ENCODE results near the gene DDX51.

Gene DDX51

GRCh38 chr12:132171293-132171967 lies 27.3 kb upstream of the DDX51 start:
- no peak overlapping the region for H3K9ac ChIP-seq (ENCODE audit: low read length)
- no peak overlapping the region for H3K27ac ChIP-seq (ENCODE audit: low read depth, low read length)
- H3K27me3 ChIP-seq (ENCODE audit: control insufficient read depth, insufficient read depth, low read length) = peaks cover 69% of the 10 kb centered on the region
- no peak overlapping the region for H3K4me3 ChIP-seq (ENCODE audit: low read depth, low read length)
- H3K4me1 ChIP-seq (ENCODE audit: control insufficient read depth, insufficient read depth, low read length) = no peaks in the 10 kb centered on the region; the same call in 1 of the 2 replicates
- no peaks in the 10 kb centered on the region for H3K36me3 ChIP-seq (ENCODE audit: control insufficient read depth, insufficient read depth, low read length)
- no peaks in the 10 kb centered on the region for H3K9me3 ChIP-seq (ENCODE audit: control insufficient read depth, insufficient read depth, low read depth, low read length)

GRCh38 chr12:132170637-132171292 lies 26.6 kb upstream of the DDX51 start:
- Histone ChIP-seq H3K4me3 (ENCODE audit: low read depth, low read length) (no peak overlapping the region), H3K4me1 (ENCODE audit: control insufficient read depth, insufficient read depth, low read length) (no peaks in the 10 kb centered on the region; the same call in 1 of the 2 replicates), H3K27me3 (ENCODE audit: control insufficient read depth, insufficient read depth, low read length) (peaks cover 69% of the 10 kb centered on the region), H3K9ac (ENCODE audit: low read length) (no peak overlapping the region), H3K9me3 (ENCODE audit: control insufficient read depth, insufficient read depth, low read depth, low read length) (peaks cover 3% of the 10 kb centered on the region; the same call in 1 of the 2 replicates), H3K36me3 (ENCODE audit: control insufficient read depth, insufficient read depth, low read length) (no peaks in the 10 kb centered on the region), H3K27ac (ENCODE audit: low read depth, low read length) (no peak overlapping the region)

GRCh38 chr12:132170094-132170636 lies 26.0 kb upstream of the DDX51 start:
- Histone ChIP-seq H3K9me3 (ENCODE audit: control insufficient read depth, insufficient read depth, low read depth, low read length) (peaks cover 3% of the 10 kb centered on the region; the same call in 1 of the 2 replicates), H3K4me1 (ENCODE audit: control insufficient read depth, insufficient read depth, low read length) (no peaks in the 10 kb centered on the region; the same call in 1 of the 2 replicates), H3K9ac (ENCODE audit: low read length) (no peak overlapping the region), H3K4me3 (ENCODE audit: low read depth, low read length) (no peak overlapping the region), H3K36me3 (ENCODE audit: control insufficient read depth, insufficient read depth, low read length) (no peaks in the 10 kb centered on the region), H3K27me3 (ENCODE audit: control insufficient read depth, insufficient read depth, low read length) (peaks cover 65% of the 10 kb centered on the region), H3K27ac (ENCODE audit: low read depth, low read length) (no peak overlapping the region)

- Histone ChIP-seq H3K4me3 (ENCODE audit: low read depth, low read length) (no peak overlapping the region), H3K9ac (ENCODE audit: low read length) (no peak overlapping the region), H3K36me3 (ENCODE audit: control insufficient read depth, insufficient read depth, low read length) (no peaks in the 10 kb centered on the region), H3K9me3 (ENCODE audit: control insufficient read depth, insufficient read depth, low read depth, low read length) (peaks cover 3% of the 10 kb centered on the region; the same call in 1 of the 2 replicates), H3K27me3 (ENCODE audit: control insufficient read depth, insufficient read depth, low read length) (peaks cover 59% of the 10 kb centered on the region), H3K4me1 (ENCODE audit: control insufficient read depth, insufficient read depth, low read length) (no peaks in the 10 kb centered on the region), H3K27ac (ENCODE audit: low read depth, low read length) (no peak overlapping the region)
Observed at GRCh38 chr12:132169376-132169775, 25.3 kb upstream of the DDX51 start.

- H3K27me3 ChIP-seq (ENCODE audit: control insufficient read depth, insufficient read depth, low read length) = peaks cover 60% of the 10 kb centered on the region
- no peak overlapping the region for H3K4me3 ChIP-seq (ENCODE audit: low read depth, low read length)
- no peak overlapping the region for H3K27ac ChIP-seq (ENCODE audit: low read depth, low read length)
- H3K4me1 ChIP-seq (ENCODE audit: control insufficient read depth, insufficient read depth, low read length) = no peaks in the 10 kb centered on the region
- no peaks in the 10 kb centered on the region for H3K36me3 ChIP-seq (ENCODE audit: control insufficient read depth, insufficient read depth, low read length)
- H3K9me3 ChIP-seq (ENCODE audit: control insufficient read depth, insufficient read depth, low read depth, low read length) = peaks cover 3% of the 10 kb centered on the region; the same call in 1 of the 2 replicates
- H3K9ac ChIP-seq (ENCODE audit: low read length) = no peak overlapping the region
Observed at GRCh38 chr12:132168311-132169031, 24.4 kb upstream of the DDX51 start.

- Histone ChIP-seq H3K9me3 (ENCODE audit: control insufficient read depth, insufficient read depth, low read depth, low read length) (peaks cover 3% of the 10 kb centered on the region; the same call in 1 of the 2 replicates), H3K36me3 (ENCODE audit: control insufficient read depth, insufficient read depth, low read length) (no peaks in the 10 kb centered on the region), H3K4me1 (ENCODE audit: control insufficient read depth, insufficient read depth, low read length) (no peaks in the 10 kb centered on the region), H3K9ac (ENCODE audit: low read length) (no peak overlapping the region), H3K27ac (ENCODE audit: low read depth, low read length) (no peak overlapping the region), H3K4me3 (ENCODE audit: low read depth, low read length) (no peak overlapping the region), H3K27me3 (ENCODE audit: control insufficient read depth, insufficient read depth, low read length) (peaks cover 60% of the 10 kb centered on the region)
Observed at GRCh38 chr12:132167611-132168310, 23.6 kb upstream of the DDX51 start.

GRCh38 chr12:132166801-132167591 lies 22.9 kb upstream of the DDX51 start:
- no peak overlapping the region for H3K27ac ChIP-seq (ENCODE audit: low read depth, low read length)
- H3K4me1 ChIP-seq (ENCODE audit: control insufficient read depth, insufficient read depth, low read length) = no peaks in the 10 kb centered on the region
- H3K4me3 ChIP-seq (ENCODE audit: low read depth, low read length) = no peak overlapping the region
- H3K36me3 ChIP-seq (ENCODE audit: control insufficient read depth, insufficient read depth, low read length) = no peaks in the 10 kb centered on the region
- H3K9me3 ChIP-seq (ENCODE audit: control insufficient read depth, insufficient read depth, low read depth, low read length) = peaks cover 3% of the 10 kb centered on the region; the same call in 1 of the 2 replicates
- peaks cover 61% of the 10 kb centered on the region for H3K27me3 ChIP-seq (ENCODE audit: control insufficient read depth, insufficient read depth, low read length)
- no peak overlapping the region for H3K9ac ChIP-seq (ENCODE audit: low read length)

- H3K36me3 ChIP-seq (ENCODE audit: control insufficient read depth, insufficient read depth, low read length) = no peaks in the 10 kb centered on the region
- no peak overlapping the region for H3K4me3 ChIP-seq (ENCODE audit: low read depth, low read length)
- no peak overlapping the region for H3K9ac ChIP-seq (ENCODE audit: low read length)
- H3K9me3 ChIP-seq (ENCODE audit: control insufficient read depth, insufficient read depth, low read depth, low read length) = peaks cover 3% of the 10 kb centered on the region; the same call in 1 of the 2 replicates
- no peaks in the 10 kb centered on the region for H3K4me1 ChIP-seq (ENCODE audit: control insufficient read depth, insufficient read depth, low read length)
- peaks cover 63% of the 10 kb centered on the region for H3K27me3 ChIP-seq (ENCODE audit: control insufficient read depth, insufficient read depth, low read length)
- H3K27ac ChIP-seq (ENCODE audit: low read depth, low read length) = no peak overlapping the region
Observed at GRCh38 chr12:132166093-132166492, 22.0 kb upstream of the DDX51 start.

- peaks cover 62% of the 10 kb centered on the region for H3K27me3 ChIP-seq (ENCODE audit: control insufficient read depth, insufficient read depth, low read length)
- H3K27ac ChIP-seq (ENCODE audit: low read depth, low read length) = no peak overlapping the region
- peaks cover 3% of the 10 kb centered on the region; the same call in 1 of the 2 replicates for H3K9me3 ChIP-seq (ENCODE audit: control insufficient read depth, insufficient read depth, low read depth, low read length)
- no peak overlapping the region for H3K9ac ChIP-seq (ENCODE audit: low read length)
- no peaks in the 10 kb centered on the region for H3K36me3 ChIP-seq (ENCODE audit: control insufficient read depth, insufficient read depth, low read length)
- no peaks in the 10 kb centered on the region for H3K4me1 ChIP-seq (ENCODE audit: control insufficient read depth, insufficient read depth, low read length)
- no peak overlapping the region for H3K4me3 ChIP-seq (ENCODE audit: low read depth, low read length)
Observed at GRCh38 chr12:132165584-132165983, 21.5 kb upstream of the DDX51 start.

- peaks cover 3% of the 10 kb centered on the region; the same call in 1 of the 2 replicates for H3K9me3 ChIP-seq (ENCODE audit: control insufficient read depth, insufficient read depth, low read depth, low read length)
Observed at GRCh38 chr12:132164426-132164825, 20.3 kb upstream of the DDX51 start.

More at GRCh38 chr12:132164426-132164825, 20.3 kb upstream of the DDX51 start:
- Histone ChIP-seq H3K27me3 (ENCODE audit: control insufficient read depth, insufficient read depth, low read length) (peaks cover 54% of the 10 kb centered on the region), H3K4me1 (ENCODE audit: control insufficient read depth, insufficient read depth, low read length) (no peaks in the 10 kb centered on the region), H3K36me3 (ENCODE audit: control insufficient read depth, insufficient read depth, low read length) (no peaks in the 10 kb centered on the region), H3K27ac (ENCODE audit: low read depth, low read length) (no peak overlapping the region), H3K4me3 (ENCODE audit: low read depth, low read length) (no peak overlapping the region), H3K9ac (ENCODE audit: low read length) (no peak overlapping the region)

All from HUES6 (cell line).